Liver (tissue), 9 donors: ENCODE results near the gene HPCAL1. TPM values are rescaled to one million over a fixed set of nuclear protein-coding genes. Genes with fewer than 3 reads are reported as not detected.

Experiments
- DNase-seq: peaks from one replicate; pipeline ENCODE4 v3.0.0-alpha.2; 2017; ENCODE audit warnings: low spot score
- H3K27ac ChIP-seq, 2 donors: one replicate each; pipeline ENCODE4 v1.7.0; 2013; ENCODE audit warnings: inconsistent platforms in 2 of 2, low read length in 2 of 2, control low read depth in 1 of 2, low read depth in 1 of 2, mild to moderate bottlenecking in 1 of 2
- H3K27me3 ChIP-seq, 4 donors: one replicate each; pipeline versions ENCODE4 v1.6.1 to v1.7.0; 2013; ENCODE audit warnings: low read length in 3 of 4, inconsistent platforms in 1 of 4, mild to moderate bottlenecking in 1 of 4, moderate library complexity in 1 of 4; ENCODE audit not compliant: control insufficient read depth in 4 of 4, insufficient read depth in 4 of 4
- H3K36me3 ChIP-seq, 4 donors: one replicate each; pipeline versions ENCODE4 v1.6.1 to v1.7.0; 2013; ENCODE audit warnings: low read length in 3 of 4, mild to moderate bottlenecking in 3 of 4, low read depth in 1 of 4, moderate library complexity in 1 of 4; ENCODE audit not compliant: control insufficient read depth in 4 of 4, insufficient read depth in 3 of 4
- H3K4me1 ChIP-seq, 4 donors: one replicate each; pipeline versions ENCODE4 v1.6.1 to v1.7.0; 2013; ENCODE audit warnings: low read length in 3 of 4, mild to moderate bottlenecking in 3 of 4, moderate library complexity in 1 of 4; ENCODE audit not compliant: control insufficient read depth in 4 of 4, insufficient read depth in 4 of 4
- H3K4me3 ChIP-seq, 3 donors: one replicate each; pipeline versions ENCODE4 v1.6.1 to v1.7.0; 2013; ENCODE audit warnings: low read length in 3 of 3, control low read depth in 1 of 3, low read depth in 1 of 3, mild to moderate bottlenecking in 1 of 3
- H3K9ac ChIP-seq, 2 donors: one replicate each; pipeline ENCODE4 v1.7.0; 2013; ENCODE audit warnings: low read length in 2 of 2, mild to moderate bottlenecking in 2 of 2, moderate library complexity in 2 of 2, control low read depth in 1 of 2, low read depth in 1 of 2
- H3K9me3 ChIP-seq, 4 donors: one replicate each; pipeline versions ENCODE4 v1.6.1 to v1.7.0; 2013; ENCODE audit warnings: low read length in 3 of 4; ENCODE audit not compliant: control insufficient read depth in 4 of 4
- ATF3 ChIP-seq: IDR thresholded peaks from 2 replicates; pipeline ENCODE4 v1.6.1; 2016; ENCODE audit warnings: antibody characterized with exemption
- CTCF ChIP-seq: fragments of 150-350 bp; IDR thresholded peaks from 2 replicates; pipeline ENCODE4 v1.5.1; 2017; ENCODE audit warnings: improper control_type of control experiment, low read depth, low read length; ENCODE audit not compliant: missing input control
- EGR1 ChIP-seq, 2 donors: IDR thresholded peaks; 2 replicates each; pipeline ENCODE4 v1.6.1; 2016 to 2018; ENCODE audit warnings: antibody characterized with exemption in 2 of 2, low read depth in 2 of 2
- FOXA1 ChIP-seq: IDR thresholded peaks from 2 replicates; pipeline ENCODE4 v1.6.1; 2016; ENCODE audit warnings: antibody characterized with exemption
- FOXA2 ChIP-seq: IDR thresholded peaks from 2 replicates; pipeline ENCODE4 v1.6.1; 2016; ENCODE audit warnings: antibody characterized with exemption
- GABPA ChIP-seq, 2 donors: IDR thresholded peaks in 1 of 2; conservative IDR thresholded peaks in 1 of 2; 2 replicates each; pipeline ENCODE4 v1.6.1; 2016; ENCODE audit warnings: antibody characterized with exemption in 2 of 2, mild to moderate bottlenecking in 1 of 2, moderate library complexity in 1 of 2
- HNF4A ChIP-seq, 2 donors: conservative IDR thresholded peaks; 2 replicates each; pipeline ENCODE4 v1.6.1; 2016; ENCODE audit warnings: antibody characterized with exemption in 2 of 2, mild to moderate bottlenecking in 2 of 2
- HNF4G ChIP-seq: IDR thresholded peaks from 2 replicates; pipeline ENCODE4 v1.6.1; 2016; ENCODE audit warnings: antibody characterized with exemption
- JUND ChIP-seq, 2 donors: IDR thresholded peaks; 2 replicates each; pipeline ENCODE4 v1.6.1; 2016; ENCODE audit warnings: antibody characterized with exemption in 2 of 2
- MAX ChIP-seq: IDR thresholded peaks from 2 replicates; pipeline ENCODE4 v1.6.1; 2016; ENCODE audit warnings: antibody characterized with exemption
- NR2F2 ChIP-seq: IDR thresholded peaks from 2 replicates; pipeline ENCODE4 v1.6.1; 2016; ENCODE audit warnings: antibody characterized with exemption
- RAD21 ChIP-seq, 2 donors: IDR thresholded peaks; 2 replicates each; pipeline ENCODE4 v1.6.1; 2016; ENCODE audit warnings: antibody characterized with exemption in 2 of 2, mild to moderate bottlenecking in 2 of 2
- REST ChIP-seq: IDR thresholded peaks from 2 replicates; pipeline ENCODE4 v1.6.1; 2016; ENCODE audit warnings: antibody characterized with exemption, mild to moderate bottlenecking
- RXRA ChIP-seq, 2 donors: IDR thresholded peaks; 2 replicates each; pipeline ENCODE4 v1.6.1; 2017 to 2018; ENCODE audit warnings: antibody characterized with exemption in 2 of 2, mild to moderate bottlenecking in 1 of 2
- SP1 ChIP-seq: IDR thresholded peaks from 2 replicates; pipeline ENCODE4 v1.6.1; 2018; ENCODE audit warnings: antibody characterized with exemption, mild to moderate bottlenecking
- TAF1 ChIP-seq: conservative IDR thresholded peaks from 2 replicates; pipeline ENCODE4 v1.6.1; 2016; ENCODE audit warnings: antibody characterized with exemption, mild to moderate bottlenecking
- YY1 ChIP-seq: IDR thresholded peaks from 2 replicates; pipeline ENCODE4 v1.6.1; 2016; ENCODE audit warnings: antibody characterized with exemption, mild to moderate bottlenecking
- ZBTB33 ChIP-seq: IDR thresholded peaks from 2 replicates; pipeline ENCODE4 v1.6.1; 2016; ENCODE audit warnings: antibody characterized with exemption
- WGBS: extraction: QIAGEN DNeasy Blood & Tissue Kit; methylation state at CpG from one replicate; pipeline ENCODE4 v1.1.7; 2013; 5-methylcytosine and 5-hydroxymethylcytosine counted together
- polyA plus RNA-seq, 2 donors: library from polyadenylated mRNA; stranded (reverse) in 1 of 2; unstranded in 1 of 2; fragments of 200-250 nt in 1 of 2; fragments of >200 nt in 1 of 2; fragmentation: Nextera tagmentation in 1 of 2; extraction: Ambion mirVana in 1 of 2; gene quantifications; one replicate each; pipeline versions ENCODE4 v1.2.1 to v1.2.3, GENCODE V29; 2013 to 2015
- total RNA-seq, 2 donors: library from RNA; depleted of rRNA; stranded (reverse); fragments of >200 nt; gene quantifications; one replicate each; pipeline ENCODE4 v1.2.3, GENCODE V29; 2014
- donor health status: healthy.
- donor health status: healthy.
- donor health status: healthy.
- donor health status: healthy.
- donor health status: healthy.

HPCAL1 gene
- total and polyA plus RNA-seq, 4 donors = 17.3 to 27.9 (median 22.9) TPM

GRCh38 chr2:10327896-10328669, 25.4 kb downstream of the HPCAL1 start:
- H3K9ac ChIP-seq = no peak overlapping the region
- 86% methylated on average over 7 of the region's 7 CpGs for WGBS
- H3K9me3 ChIP-seq = no peaks in the 10 kb centered on the region
- H3K4me1 ChIP-seq = peaks cover 19 to 84% (median 64%) of the 10 kb centered on the region in 4 donors
- DNase-seq = no peak
- no peaks in the 10 kb centered on the region for H3K36me3 ChIP-seq
- H3K27ac ChIP-seq = peak overlapping the region in 1 of 2 donors; percentile 1
- no peaks in the 10 kb centered on the region for H3K27me3 ChIP-seq
- H3K4me3 ChIP-seq = no peak overlapping the region
- TF ChIP-seq ATF3 = no peak
- TF ChIP-seq SP1 = no peak
- TF ChIP-seq FOXA1 = no peak
- TF ChIP-seq NR2F2 = no peak
- TF ChIP-seq RXRA (IDR thresholded peaks at IDR 0.05) = no peak
- TF ChIP-seq RAD21 (IDR thresholded peaks at IDR 0.05) = no peak
- TF ChIP-seq JUND (IDR thresholded peaks at IDR 0.05) = no peak

- H3K27ac ChIP-seq = peak overlapping the region in 1 of 2 donors; percentile 72
- H3K4me3 ChIP-seq = no peak overlapping the region
- H3K9me3 ChIP-seq = no peaks in the 10 kb centered on the region
- H3K9ac ChIP-seq = no peak overlapping the region
- peaks cover 19 to 78% (median 58%) of the 10 kb centered on the region in 4 donors for H3K4me1 ChIP-seq
- no peaks in the 10 kb centered on the region for H3K27me3 ChIP-seq
- TF ChIP-seq RXRA (IDR thresholded peaks at IDR 0.05) = no peak
- no peak for TF ChIP-seq YY1
- TF ChIP-seq TAF1 = no peak
- TF ChIP-seq JUND (IDR thresholded peaks at IDR 0.05) = no peak
- TF ChIP-seq ZBTB33 = no peak
- TF ChIP-seq HNF4G = no peak
- TF ChIP-seq NR2F2 = no peak
- no peak for TF ChIP-seq SP1
- no peak for TF ChIP-seq REST
- TF ChIP-seq FOXA1 = no peak
- TF ChIP-seq ATF3 = no peak
- TF ChIP-seq MAX = no peak
- TF ChIP-seq HNF4A (conservative IDR thresholded peaks at IDR 0.05) = no peak
- TF ChIP-seq EGR1 (IDR thresholded peaks at IDR 0.05; ENCODE audit: low read depth in 2 of 2) = no peak
- no peak for TF ChIP-seq GABPA (IDR thresholded peaks at IDR 0.05 in 1 of 2, conservative IDR thresholded peaks at IDR 0.05 in 1 of 2)
- no peak for TF ChIP-seq FOXA2
- no peak for TF ChIP-seq RAD21 (IDR thresholded peaks at IDR 0.05)
- no peak for TF ChIP-seq CTCF
- WGBS = 87% methylated on average over 12 of the region's 12 CpGs
- DNase-seq = no peak
- no peaks in the 10 kb centered on the region for H3K36me3 ChIP-seq
Measured at GRCh38 chr2:10328670-10329579, 26.2 kb downstream of the HPCAL1 start.
